Astrocyte (in vitro differentiated cells and primary cell): ENCODE results near the gene KRT7. TPM values are rescaled to one million over a fixed set of nuclear protein-coding genes. Genes with fewer than 3 reads are reported as not detected.

ENCODE experiments used
- DNase-seq: peaks from one replicate; pipeline ENCODE4 v3.0.0-alpha.2; 2010; ENCODE audit warnings: low read depth
- FAIRE-seq: peaks from 2 replicates; lab custom pipeline; 2011; peaks lifted over from hg19 to GRCh38; lab: Jason Lieb, UNC
- H2AFZ ChIP-seq: 2 replicates; pipeline ENCODE4 v1.6.0; 2012; ENCODE audit warnings: low read depth, low read length, inconsistent platforms
- H3K27ac ChIP-seq: 2 replicates; pipeline ENCODE4 v1.5.1; 2011; ENCODE audit warnings: low read depth, low read length, inconsistent platforms
- H3K27me3 ChIP-seq: 2 replicates; pipeline ENCODE4 v1.6.0; 2011; ENCODE audit warnings: low read length, inconsistent platforms; ENCODE audit not compliant: insufficient read depth
- H3K36me3 ChIP-seq: 2 replicates; pipeline ENCODE4 v1.5.1; 2011; ENCODE audit warnings: low read length, inconsistent platforms; ENCODE audit not compliant: insufficient read depth
- H3K4me1 ChIP-seq: 2 replicates; pipeline ENCODE4 v1.5.1; 2011; ENCODE audit warnings: low read length, inconsistent platforms; ENCODE audit not compliant: insufficient read depth
- H3K4me2 ChIP-seq: 2 replicates; pipeline ENCODE4 v1.6.0; 2012; ENCODE audit warnings: low read length, inconsistent platforms
- H3K4me3 ChIP-seq: 2 replicates; pipeline ENCODE4 v1.5.1; 2011; ENCODE audit warnings: low read depth, mild to moderate bottlenecking, low read length, inconsistent platforms; ENCODE audit not compliant: insufficient read depth
- H3K79me2 ChIP-seq: 2 replicates; pipeline ENCODE4 v1.6.0; 2012; ENCODE audit warnings: mild to moderate bottlenecking, low read length, inconsistent platforms; ENCODE audit not compliant: insufficient read depth
- H3K9ac ChIP-seq: 2 replicates; pipeline ENCODE4 v1.6.0; 2012; ENCODE audit warnings: mild to moderate bottlenecking, low read length, inconsistent platforms
- H3K9me3 ChIP-seq: 2 replicates; pipeline ENCODE4 v1.5.1; 2012; ENCODE audit warnings: low read depth, mild to moderate bottlenecking, low read length, inconsistent platforms; ENCODE audit not compliant: insufficient read depth
- H4K20me1 ChIP-seq: 2 replicates; pipeline ENCODE4 v1.6.0; 2012; ENCODE audit warnings: low read length, inconsistent platforms; ENCODE audit not compliant: insufficient read depth
- H3K27ac Mint-ChIP-seq: one replicate; pipeline ENCODE4 v1.8.0; 2021; ENCODE audit warnings: mild to moderate bottlenecking, mixed read lengths; ENCODE audit not compliant: unreplicated experiment
- H3K27me3 Mint-ChIP-seq: one replicate; pipeline ENCODE4 v1.8.0; 2021; ENCODE audit warnings: low read depth, mixed read lengths; ENCODE audit not compliant: unreplicated experiment
- H3K36me3 Mint-ChIP-seq: one replicate; pipeline ENCODE4 v1.8.0; 2021; ENCODE audit warnings: low read depth, mixed read lengths; ENCODE audit not compliant: unreplicated experiment
- H3K4me1 Mint-ChIP-seq: one replicate; pipeline ENCODE4 v1.8.0; 2021; ENCODE audit warnings: low read depth, mixed read lengths; ENCODE audit not compliant: unreplicated experiment
- H3K4me3 Mint-ChIP-seq: one replicate; pipeline ENCODE4 v1.8.0; 2021; ENCODE audit warnings: mild to moderate bottlenecking, moderate library complexity, mixed read lengths; ENCODE audit not compliant: unreplicated experiment
- H3K9me3 Mint-ChIP-seq: one replicate; pipeline ENCODE4 v1.8.0; 2021; ENCODE audit warnings: mild to moderate bottlenecking, mixed read lengths; ENCODE audit not compliant: unreplicated experiment
- CTCF ChIP-seq: IDR thresholded peaks from 2 replicates; pipeline ENCODE4 v1.5.1; 2011; ENCODE audit warnings: low read depth, mild to moderate bottlenecking, inconsistent platforms, low read length, moderate library complexity; ENCODE audit not compliant: insufficient read depth
- EZH2 ChIP-seq: IDR thresholded peaks from 2 replicates; pipeline ENCODE4 v1.6.1; 2012; ENCODE audit warnings: mild to moderate bottlenecking, low read length, inconsistent platforms; ENCODE audit not compliant: insufficient read depth
- total RNA-seq: library from RNA; stranded (reverse); gene quantifications from 2 replicates; pipeline ENCODE4 v1.2.1, GENCODE V29; 2021

Gene KRT7
- total RNA-seq, 1 donor from 2014 or later: 149 TPM

DNA sequence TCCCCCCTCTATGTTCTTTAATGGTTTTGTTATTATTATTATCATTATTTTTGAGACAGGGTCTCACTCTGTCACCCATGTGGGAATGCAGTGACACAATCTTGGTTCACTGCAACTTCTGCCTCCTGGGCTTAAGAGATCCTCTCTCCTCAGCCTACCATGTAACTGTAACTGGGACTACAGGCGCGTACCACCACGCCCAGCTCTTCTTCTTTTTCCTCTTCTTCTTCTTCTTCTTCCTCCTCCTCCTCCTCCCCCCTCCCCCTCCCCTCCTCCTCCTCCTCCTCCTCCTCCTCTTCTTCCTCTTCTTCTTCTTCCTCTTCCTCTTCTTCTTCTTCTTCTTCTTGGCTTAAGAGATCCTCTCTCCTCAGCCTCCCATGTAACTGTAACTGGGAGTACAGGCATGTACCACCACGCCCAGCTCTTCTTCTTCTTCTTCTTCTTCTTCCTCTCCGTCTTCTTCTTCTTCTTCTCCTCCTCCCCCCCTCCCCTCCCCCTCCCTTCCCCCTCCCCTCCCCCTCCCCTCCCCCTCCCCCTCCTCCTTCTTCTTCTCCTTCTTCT, 5.4 kb upstream of the KRT7 start:
- Histone ChIP-seq H3K4me3 (no peak overlapping the region), H3K27ac (no peak overlapping the region), H2AFZ (no peak overlapping the region), H3K79me2 (peaks cover 4% of the 10 kb centered on the region), H3K9ac (no peak overlapping the region), H3K4me2 (no peak overlapping the region), H3K27me3 (no peaks in the 10 kb centered on the region), H4K20me1 (no peaks in the 10 kb centered on the region), H3K4me1 (peaks cover 44% of the 10 kb centered on the region), H3K9me3 (no peaks in the 10 kb centered on the region), H3K36me3 (no peaks in the 10 kb centered on the region)
- peaks cover 13% of the 10 kb centered on the region for H3K9me3 Mint-ChIP-seq
- peaks cover 9% of the 10 kb centered on the region for H3K27me3 Mint-ChIP-seq
- no peak overlapping the region for H3K4me3 Mint-ChIP-seq
- peaks cover 56% of the 10 kb centered on the region for H3K4me1 Mint-ChIP-seq
- DNase-seq: no peak
- no peak for FAIRE-seq
- TF ChIP-seq CTCF: no peak
- TF ChIP-seq EZH2: no peak
- peaks cover 3% of the 10 kb centered on the region for H3K36me3 Mint-ChIP-seq
- no peak overlapping the region for H3K27ac Mint-ChIP-seq

DNA sequence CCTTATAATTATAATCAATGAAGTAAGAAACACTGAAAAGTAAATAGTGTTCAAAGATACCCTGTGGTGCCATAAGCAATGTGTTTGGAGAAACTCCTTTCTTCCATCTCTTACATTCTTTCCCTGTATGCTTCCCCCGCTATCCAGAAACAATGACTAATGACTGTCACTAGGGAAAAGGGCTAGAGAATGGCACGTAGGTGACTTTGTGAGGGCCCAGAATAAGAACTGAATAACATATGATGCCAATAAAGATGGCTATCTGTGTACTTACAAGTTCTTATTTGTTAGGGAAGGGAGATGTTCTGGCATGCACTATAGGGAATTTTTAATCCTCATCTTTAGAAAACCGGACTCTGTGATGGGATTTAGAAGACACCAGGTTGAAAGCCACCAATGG, 4.7 kb upstream of the KRT7 start:
- Histone ChIP-seq H3K79me2 (peaks cover 4% of the 10 kb centered on the region), H3K9me3 (no peaks in the 10 kb centered on the region), H3K36me3 (no peaks in the 10 kb centered on the region), H3K9ac (no peak overlapping the region), H3K27ac (no peak overlapping the region), H2AFZ (no peak overlapping the region), H3K4me2 (no peak overlapping the region), H3K27me3 (no peaks in the 10 kb centered on the region), H4K20me1 (no peaks in the 10 kb centered on the region), H3K4me1 (peaks cover 48% of the 10 kb centered on the region), H3K4me3 (no peak overlapping the region)
- FAIRE-seq (no peak), DNase-seq (no peak)
- H3K4me1 Mint-ChIP-seq: peaks cover 55% of the 10 kb centered on the region
- no peak overlapping the region for H3K4me3 Mint-ChIP-seq
- peaks cover 11% of the 10 kb centered on the region for H3K27me3 Mint-ChIP-seq
- H3K9me3 Mint-ChIP-seq: peaks cover 13% of the 10 kb centered on the region
- TF ChIP-seq EZH2 (no peak), CTCF (no peak)
- H3K36me3 Mint-ChIP-seq: peaks cover 3% of the 10 kb centered on the region
- no peak overlapping the region for H3K27ac Mint-ChIP-seq

DNA sequence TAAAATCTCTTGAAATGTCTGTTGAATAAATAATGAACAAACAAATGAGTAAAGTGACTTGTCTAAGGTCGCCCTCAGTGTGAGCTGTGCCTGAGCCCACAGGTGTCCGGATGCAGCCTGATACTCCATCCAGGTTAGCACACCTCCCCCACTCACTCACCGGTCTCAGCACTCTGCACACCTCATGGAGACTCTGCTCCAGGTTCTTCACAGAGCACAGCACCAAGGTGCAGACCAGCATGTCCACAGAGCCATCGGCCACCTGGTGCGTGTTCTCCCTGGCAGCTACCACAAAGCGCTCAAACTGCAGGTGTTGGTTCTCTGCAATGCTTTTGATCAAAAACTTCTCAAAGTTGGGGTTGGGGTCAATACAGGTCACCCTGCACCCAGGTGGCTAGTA, 4.1 kb upstream of the KRT7 start:
- Histone ChIP-seq H4K20me1 (no peaks in the 10 kb centered on the region), H3K27ac (no peak overlapping the region), H2AFZ (no peak overlapping the region), H3K4me3 (no peak overlapping the region), H3K9ac (no peak overlapping the region), H3K4me2 (no peak overlapping the region), H3K9me3 (no peaks in the 10 kb centered on the region), H3K79me2 (peaks cover 4% of the 10 kb centered on the region), H3K27me3 (no peaks in the 10 kb centered on the region), H3K36me3 (no peaks in the 10 kb centered on the region), H3K4me1 (peaks cover 51% of the 10 kb centered on the region)
- peaks cover 11% of the 10 kb centered on the region for H3K9me3 Mint-ChIP-seq
- peaks cover 3% of the 10 kb centered on the region for H3K36me3 Mint-ChIP-seq
- TF ChIP-seq EZH2 (no peak), CTCF (no peak)
- H3K27ac Mint-ChIP-seq: peak overlapping the region; percentile 47
- no peak for FAIRE-seq
- H3K27me3 Mint-ChIP-seq: peaks cover 15% of the 10 kb centered on the region
- no peak for DNase-seq
- peaks cover 52% of the 10 kb centered on the region for H3K4me1 Mint-ChIP-seq
- no peak overlapping the region for H3K4me3 Mint-ChIP-seq
